ENCODE data around the gene PARL.

Gene PARL

GRCh38 chr3:183781246-183781645 lies 103.4 kb downstream of the PARL start:
- TF ChIP-seq RAD21 (IDR thresholded peaks at IDR 0.05; ENCODE audit: low read depth) (no peak), CEBPB (IDR thresholded peaks at IDR 0.05) (no peak), TCF12 (IDR thresholded peaks at IDR 0.05; ENCODE audit: low read depth) (no peak), TAF1 (IDR thresholded peaks at IDR 0.05; ENCODE audit: low read depth) (no peak), ZBTB7A (IDR thresholded peaks at IDR 0.05; ENCODE audit: low read depth) (no peak), YY1 (IDR thresholded peaks at IDR 0.05; ENCODE audit: low read depth) (no peak), NFIC (IDR thresholded peaks at IDR 0.05) (no peak), EGR1 (IDR thresholded peaks at IDR 0.05) (no peak), TEAD4 (IDR thresholded peaks at IDR 0.05) (no peak), EP300 (IDR thresholded peaks at IDR 0.05; ENCODE audit: borderline replicate concordance) (no peak), FOXM1 (IDR thresholded peaks at IDR 0.05; ENCODE audit: borderline replicate concordance, low read depth) (no peak), CREB1 (IDR thresholded peaks at IDR 0.05; ENCODE audit: low read depth) (no peak)
- TF ChIP-seq, protein P1, sequence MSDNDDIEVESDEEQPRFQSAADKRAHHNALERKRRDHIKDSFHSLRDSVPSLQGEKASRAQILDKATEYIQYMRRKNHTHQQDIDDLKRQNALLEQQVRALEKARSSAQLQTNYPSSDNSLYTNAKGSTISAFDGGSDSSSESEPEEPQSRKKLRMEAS (IDR thresholded peaks at IDR 0.05), result no peak
- TF ChIP-seq, protein P2, sequence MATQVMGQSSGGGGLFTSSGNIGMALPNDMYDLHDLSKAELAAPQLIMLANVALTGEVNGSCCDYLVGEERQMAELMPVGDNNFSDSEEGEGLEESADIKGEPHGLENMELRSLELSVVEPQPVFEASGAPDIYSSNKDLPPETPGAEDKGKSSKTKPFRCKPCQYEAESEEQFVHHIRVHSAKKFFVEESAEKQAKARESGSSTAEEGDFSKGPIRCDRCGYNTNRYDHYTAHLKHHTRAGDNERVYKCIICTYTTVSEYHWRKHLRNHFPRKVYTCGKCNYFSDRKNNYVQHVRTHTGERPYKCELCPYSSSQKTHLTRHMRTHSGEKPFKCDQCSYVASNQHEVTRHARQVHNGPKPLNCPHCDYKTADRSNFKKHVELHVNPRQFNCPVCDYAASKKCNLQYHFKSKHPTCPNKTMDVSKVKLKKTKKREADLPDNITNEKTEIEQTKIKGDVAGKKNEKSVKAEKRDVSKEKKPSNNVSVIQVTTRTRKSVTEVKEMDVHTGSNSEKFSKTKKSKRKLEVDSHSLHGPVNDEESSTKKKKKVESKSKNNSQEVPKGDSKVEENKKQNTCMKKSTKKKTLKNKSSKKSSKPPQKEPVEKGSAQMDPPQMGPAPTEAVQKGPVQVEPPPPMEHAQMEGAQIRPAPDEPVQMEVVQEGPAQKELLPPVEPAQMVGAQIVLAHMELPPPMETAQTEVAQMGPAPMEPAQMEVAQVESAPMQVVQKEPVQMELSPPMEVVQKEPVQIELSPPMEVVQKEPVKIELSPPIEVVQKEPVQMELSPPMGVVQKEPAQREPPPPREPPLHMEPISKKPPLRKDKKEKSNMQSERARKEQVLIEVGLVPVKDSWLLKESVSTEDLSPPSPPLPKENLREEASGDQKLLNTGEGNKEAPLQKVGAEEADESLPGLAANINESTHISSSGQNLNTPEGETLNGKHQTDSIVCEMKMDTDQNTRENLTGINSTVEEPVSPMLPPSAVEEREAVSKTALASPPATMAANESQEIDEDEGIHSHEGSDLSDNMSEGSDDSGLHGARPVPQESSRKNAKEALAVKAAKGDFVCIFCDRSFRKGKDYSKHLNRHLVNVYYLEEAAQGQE (IDR thresholded peaks at IDR 0.05; ENCODE audit: low read depth), result no peak
- TF ChIP-seq, protein P3, sequence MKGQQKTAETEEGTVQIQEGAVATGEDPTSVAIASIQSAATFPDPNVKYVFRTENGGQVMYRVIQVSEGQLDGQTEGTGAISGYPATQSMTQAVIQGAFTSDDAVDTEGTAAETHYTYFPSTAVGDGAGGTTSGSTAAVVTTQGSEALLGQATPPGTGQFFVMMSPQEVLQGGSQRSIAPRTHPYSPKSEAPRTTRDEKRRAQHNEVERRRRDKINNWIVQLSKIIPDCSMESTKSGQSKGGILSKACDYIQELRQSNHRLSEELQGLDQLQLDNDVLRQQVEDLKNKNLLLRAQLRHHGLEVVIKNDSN (IDR thresholded peaks at IDR 0.05), result no peak

DNA sequence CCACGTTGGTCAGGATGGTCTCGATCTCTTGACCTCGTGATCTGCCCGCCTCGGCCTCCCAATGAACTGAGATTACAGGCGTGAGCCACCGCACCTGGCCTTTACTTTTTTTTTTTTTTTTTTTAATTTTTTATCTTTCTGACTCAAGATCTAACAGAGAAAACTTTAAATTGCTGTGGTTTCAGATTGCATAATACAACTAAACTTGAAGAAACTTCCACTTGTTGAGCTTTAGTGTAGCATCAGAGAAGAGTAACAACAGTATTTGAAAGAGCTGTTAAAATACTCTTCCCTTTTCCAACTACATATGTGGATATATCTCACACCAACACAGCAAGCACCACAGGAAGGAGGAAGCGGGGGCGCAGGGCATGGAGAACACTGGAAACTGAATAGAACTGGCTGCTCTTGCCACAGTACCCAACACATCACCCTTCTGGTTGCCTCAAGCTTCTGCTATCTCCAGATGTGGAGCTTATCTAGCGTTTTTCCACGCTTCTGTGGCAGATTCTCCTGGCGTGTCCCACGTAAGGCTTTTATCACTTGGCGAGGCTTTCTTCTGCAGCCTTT lies 104.7 kb downstream of the PARL start:
- TF ChIP-seq, protein P1 (IDR thresholded peaks at IDR 0.05), result no peak
- TF ChIP-seq EP300 (IDR thresholded peaks at IDR 0.05; ENCODE audit: borderline replicate concordance) (no peak), FOXM1 (IDR thresholded peaks at IDR 0.05; ENCODE audit: borderline replicate concordance, low read depth) (no peak), TEAD4 (IDR thresholded peaks at IDR 0.05) (no peak), EGR1 (IDR thresholded peaks at IDR 0.05) (no peak), TAF1 (IDR thresholded peaks at IDR 0.05; ENCODE audit: low read depth) (no peak), ZBTB7A (IDR thresholded peaks at IDR 0.05; ENCODE audit: low read depth) (no peak), CEBPB (IDR thresholded peaks at IDR 0.05) (no peak)
